HepG2 (cell line): Measurements from ENCODE around the gene IL18R1.

Source experiments
- CHD4 ChIP-seq: fragments of 200-600 bp; sonication (generic); IDR thresholded peaks from 2 replicates; pipeline ENCODE4 v1.7.0; 2017; ENCODE audit warnings: mild to moderate bottlenecking, low read length, borderline replicate concordance
- EED ChIP-seq: sonication (generic); formaldehyde crosslinking; IDR thresholded peaks from 2 replicates; pipeline ENCODE4 v1.5.0; 2020; ENCODE audit warnings: mild to moderate bottlenecking, missing genetic modification reagents
- EHMT2 ChIP-seq: fragments of 200-600 bp; sonication (generic); IDR thresholded peaks from 2 replicates; pipeline ENCODE4 v1.7.0; 2017; ENCODE audit warnings: antibody characterized with exemption, low read depth, low read length, borderline replicate concordance
- IRX3 ChIP-seq: sonication (generic); formaldehyde crosslinking; IDR thresholded peaks from 2 replicates; pipeline ENCODE4 v1.8.1; 2023; ENCODE audit warnings: mild to moderate bottlenecking, low read depth, missing genetic modification reagents, borderline replicate concordance
- SNAI1 ChIP-seq: sonication (generic); formaldehyde crosslinking; IDR thresholded peaks from 2 replicates; pipeline ENCODE4 v1.5.0; 2020; ENCODE audit warnings: mild to moderate bottlenecking, missing genetic modification reagents, borderline replicate concordance
- TAF1 ChIP-seq: sonication (generic); formaldehyde crosslinking; IDR thresholded peaks from 2 replicates; pipeline ENCODE4 v1.4.0; 2020; ENCODE audit warnings: missing genetic modification reagents
- ZNF282 ChIP-seq: fragments of 450-650 bp; IDR thresholded peaks from 2 replicates; pipeline ENCODE4 v1.6.1; 2018; ENCODE audit not compliant: partially characterized antibody
- ZNF317 ChIP-seq: sonication (generic); formaldehyde crosslinking; IDR thresholded peaks from 2 replicates; pipeline ENCODE4 v1.5.0; 2020; ENCODE audit warnings: mild to moderate bottlenecking, missing genetic modification reagents
- TF ChIP-seq, protein P1 (sequence below): sonication (generic); formaldehyde crosslinking; IDR thresholded peaks from 2 replicates; pipeline ENCODE4 v1.4.0; 2020; ENCODE audit warnings: missing genetic modification reagents
- TF ChIP-seq, protein P2 (sequence below): sonication (generic); formaldehyde crosslinking; IDR thresholded peaks from 2 replicates; pipeline ENCODE4 v1.5.0; 2020; ENCODE audit warnings: mild to moderate bottlenecking, missing genetic modification reagents, moderate library complexity
- TF ChIP-seq, protein P3 (sequence below): IDR thresholded peaks from 2 replicates; pipeline ENCODE4 v1.6.1; 2012; ENCODE audit warnings: inconsistent platforms
- TF ChIP-seq, protein P4 (sequence below): IDR thresholded peaks from 2 replicates; pipeline ENCODE4 v1.6.1; 2016; ENCODE audit warnings: control low read depth
- TF ChIP-seq, protein P5 (sequence below): sonication (generic); formaldehyde crosslinking; IDR thresholded peaks from 2 replicates; pipeline ENCODE4 v1.4.0; 2020; ENCODE audit warnings: missing genetic modification reagents, borderline replicate concordance
- TF ChIP-seq, protein P6 (sequence below): sonication (generic); formaldehyde crosslinking; IDR thresholded peaks from 2 replicates; pipeline ENCODE4 v1.4.0; 2020; ENCODE audit warnings: missing genetic modification reagents

DNA sequence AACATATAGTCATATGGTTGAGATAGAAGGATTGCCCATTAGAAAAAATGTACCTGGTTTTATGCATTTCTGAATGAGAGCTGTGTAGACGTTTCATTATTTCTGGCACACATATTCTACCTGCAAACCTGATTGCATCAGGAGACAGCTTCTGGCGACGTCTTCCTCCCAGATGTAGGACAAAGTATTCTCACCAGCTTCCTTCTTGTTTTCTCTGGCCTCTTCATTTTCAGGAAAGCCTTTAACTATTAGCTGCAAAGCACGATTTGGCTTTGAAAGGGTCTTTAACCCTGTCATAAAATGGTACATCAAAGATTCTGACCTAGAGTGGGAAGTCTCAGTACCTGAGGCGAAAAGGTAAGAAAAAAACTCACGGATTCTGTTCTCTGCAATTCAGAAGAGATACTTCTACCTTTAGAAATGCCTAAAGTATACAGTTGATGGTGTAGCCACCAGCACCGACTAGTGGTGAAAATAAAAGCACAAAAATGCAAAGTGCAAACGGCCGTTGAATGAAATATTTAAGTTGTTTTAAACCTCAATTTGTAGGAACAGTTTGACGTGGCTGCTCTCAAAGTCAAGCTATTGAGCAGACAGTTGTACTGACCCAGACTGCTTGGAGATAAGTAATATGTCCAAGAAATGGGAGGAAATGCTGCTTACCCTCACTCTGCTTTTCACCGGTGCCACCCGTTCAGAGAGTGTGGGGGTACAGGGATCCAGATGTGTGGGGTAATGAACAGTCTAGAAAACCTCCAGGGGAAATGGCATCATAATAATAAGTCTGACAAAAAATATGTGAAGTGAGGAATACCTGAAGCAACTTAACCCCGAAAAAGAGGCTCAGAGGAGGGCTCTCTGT, 87.6 kb downstream of the IL18R1 start:
- TF ChIP-seq IRX3 (CRISPR knock-in tag) = no peak
- no peak for TF ChIP-seq TAF1
- no peak for TF ChIP-seq EED (CRISPR knock-in tag)
- TF ChIP-seq, protein P1, sequence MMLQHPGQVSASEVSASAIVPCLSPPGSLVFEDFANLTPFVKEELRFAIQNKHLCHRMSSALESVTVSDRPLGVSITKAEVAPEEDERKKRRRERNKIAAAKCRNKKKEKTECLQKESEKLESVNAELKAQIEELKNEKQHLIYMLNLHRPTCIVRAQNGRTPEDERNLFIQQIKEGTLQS = no peak
- TF ChIP-seq, protein P2, sequence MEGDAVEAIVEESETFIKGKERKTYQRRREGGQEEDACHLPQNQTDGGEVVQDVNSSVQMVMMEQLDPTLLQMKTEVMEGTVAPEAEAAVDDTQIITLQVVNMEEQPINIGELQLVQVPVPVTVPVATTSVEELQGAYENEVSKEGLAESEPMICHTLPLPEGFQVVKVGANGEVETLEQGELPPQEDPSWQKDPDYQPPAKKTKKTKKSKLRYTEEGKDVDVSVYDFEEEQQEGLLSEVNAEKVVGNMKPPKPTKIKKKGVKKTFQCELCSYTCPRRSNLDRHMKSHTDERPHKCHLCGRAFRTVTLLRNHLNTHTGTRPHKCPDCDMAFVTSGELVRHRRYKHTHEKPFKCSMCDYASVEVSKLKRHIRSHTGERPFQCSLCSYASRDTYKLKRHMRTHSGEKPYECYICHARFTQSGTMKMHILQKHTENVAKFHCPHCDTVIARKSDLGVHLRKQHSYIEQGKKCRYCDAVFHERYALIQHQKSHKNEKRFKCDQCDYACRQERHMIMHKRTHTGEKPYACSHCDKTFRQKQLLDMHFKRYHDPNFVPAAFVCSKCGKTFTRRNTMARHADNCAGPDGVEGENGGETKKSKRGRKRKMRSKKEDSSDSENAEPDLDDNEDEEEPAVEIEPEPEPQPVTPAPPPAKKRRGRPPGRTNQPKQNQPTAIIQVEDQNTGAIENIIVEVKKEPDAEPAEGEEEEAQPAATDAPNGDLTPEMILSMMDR (CRISPR knock-in tag) = peak; percentile 76
- no peak for TF ChIP-seq SNAI1 (CRISPR knock-in tag)
- TF ChIP-seq EHMT2 = no peak
- TF ChIP-seq, protein P3, sequence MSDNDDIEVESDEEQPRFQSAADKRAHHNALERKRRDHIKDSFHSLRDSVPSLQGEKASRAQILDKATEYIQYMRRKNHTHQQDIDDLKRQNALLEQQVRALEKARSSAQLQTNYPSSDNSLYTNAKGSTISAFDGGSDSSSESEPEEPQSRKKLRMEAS = no peak
- TF ChIP-seq, protein P4, sequence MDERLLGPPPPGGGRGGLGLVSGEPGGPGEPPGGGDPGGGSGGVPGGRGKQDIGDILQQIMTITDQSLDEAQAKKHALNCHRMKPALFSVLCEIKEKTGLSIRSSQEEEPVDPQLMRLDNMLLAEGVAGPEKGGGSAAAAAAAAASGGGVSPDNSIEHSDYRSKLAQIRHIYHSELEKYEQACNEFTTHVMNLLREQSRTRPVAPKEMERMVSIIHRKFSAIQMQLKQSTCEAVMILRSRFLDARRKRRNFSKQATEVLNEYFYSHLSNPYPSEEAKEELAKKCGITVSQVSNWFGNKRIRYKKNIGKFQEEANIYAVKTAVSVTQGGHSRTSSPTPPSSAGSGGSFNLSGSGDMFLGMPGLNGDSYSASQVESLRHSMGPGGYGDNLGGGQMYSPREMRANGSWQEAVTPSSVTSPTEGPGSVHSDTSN = no peak
- TF ChIP-seq CHD4 = no peak
- TF ChIP-seq, protein P5, sequence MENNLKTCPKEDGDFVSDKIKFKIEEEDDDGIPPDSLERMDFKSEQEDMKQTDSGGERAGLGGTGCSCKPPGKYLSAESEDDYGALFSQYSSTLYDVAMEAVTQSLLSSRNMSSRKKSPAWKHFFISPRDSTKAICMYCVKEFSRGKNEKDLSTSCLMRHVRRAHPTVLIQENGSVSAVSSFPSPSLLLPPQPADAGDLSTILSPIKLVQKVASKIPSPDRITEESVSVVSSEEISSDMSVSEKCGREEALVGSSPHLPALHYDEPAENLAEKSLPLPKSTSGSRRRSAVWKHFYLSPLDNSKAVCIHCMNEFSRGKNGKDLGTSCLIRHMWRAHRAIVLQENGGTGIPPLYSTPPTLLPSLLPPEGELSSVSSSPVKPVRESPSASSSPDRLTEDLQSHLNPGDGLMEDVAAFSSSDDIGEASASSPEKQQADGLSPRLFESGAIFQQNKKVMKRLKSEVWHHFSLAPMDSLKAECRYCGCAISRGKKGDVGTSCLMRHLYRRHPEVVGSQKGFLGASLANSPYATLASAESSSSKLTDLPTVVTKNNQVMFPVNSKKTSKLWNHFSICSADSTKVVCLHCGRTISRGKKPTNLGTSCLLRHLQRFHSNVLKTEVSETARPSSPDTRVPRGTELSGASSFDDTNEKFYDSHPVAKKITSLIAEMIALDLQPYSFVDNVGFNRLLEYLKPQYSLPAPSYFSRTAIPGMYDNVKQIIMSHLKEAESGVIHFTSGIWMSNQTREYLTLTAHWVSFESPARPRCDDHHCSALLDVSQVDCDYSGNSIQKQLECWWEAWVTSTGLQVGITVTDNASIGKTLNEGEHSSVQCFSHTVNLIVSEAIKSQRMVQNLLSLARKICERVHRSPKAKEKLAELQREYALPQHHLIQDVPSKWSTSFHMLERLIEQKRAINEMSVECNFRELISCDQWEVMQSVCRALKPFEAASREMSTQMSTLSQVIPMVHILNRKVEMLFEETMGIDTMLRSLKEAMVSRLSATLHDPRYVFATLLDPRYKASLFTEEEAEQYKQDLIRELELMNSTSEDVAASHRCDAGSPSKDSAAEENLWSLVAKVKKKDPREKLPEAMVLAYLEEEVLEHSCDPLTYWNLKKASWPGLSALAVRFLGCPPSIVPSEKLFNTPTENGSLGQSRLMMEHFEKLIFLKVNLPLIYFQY (CRISPR knock-in tag) = no peak
- TF ChIP-seq ZNF317 = no peak
- no peak for TF ChIP-seq ZNF282
- TF ChIP-seq, protein P6, sequence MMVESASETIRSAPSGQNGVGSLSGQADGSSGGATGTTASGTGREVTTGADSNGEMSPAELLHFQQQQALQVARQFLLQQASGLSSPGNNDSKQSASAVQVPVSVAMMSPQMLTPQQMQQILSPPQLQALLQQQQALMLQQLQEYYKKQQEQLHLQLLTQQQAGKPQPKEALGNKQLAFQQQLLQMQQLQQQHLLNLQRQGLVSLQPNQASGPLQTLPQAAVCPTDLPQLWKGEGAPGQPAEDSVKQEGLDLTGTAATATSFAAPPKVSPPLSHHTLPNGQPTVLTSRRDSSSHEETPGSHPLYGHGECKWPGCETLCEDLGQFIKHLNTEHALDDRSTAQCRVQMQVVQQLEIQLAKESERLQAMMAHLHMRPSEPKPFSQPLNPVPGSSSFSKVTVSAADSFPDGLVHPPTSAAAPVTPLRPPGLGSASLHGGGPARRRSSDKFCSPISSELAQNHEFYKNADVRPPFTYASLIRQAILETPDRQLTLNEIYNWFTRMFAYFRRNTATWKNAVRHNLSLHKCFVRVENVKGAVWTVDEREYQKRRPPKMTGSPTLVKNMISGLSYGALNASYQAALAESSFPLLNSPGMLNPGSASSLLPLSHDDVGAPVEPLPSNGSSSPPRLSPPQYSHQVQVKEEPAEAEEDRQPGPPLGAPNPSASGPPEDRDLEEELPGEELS = no peak
